ENCODE data around the gene PLA2G4E.

DNA sequence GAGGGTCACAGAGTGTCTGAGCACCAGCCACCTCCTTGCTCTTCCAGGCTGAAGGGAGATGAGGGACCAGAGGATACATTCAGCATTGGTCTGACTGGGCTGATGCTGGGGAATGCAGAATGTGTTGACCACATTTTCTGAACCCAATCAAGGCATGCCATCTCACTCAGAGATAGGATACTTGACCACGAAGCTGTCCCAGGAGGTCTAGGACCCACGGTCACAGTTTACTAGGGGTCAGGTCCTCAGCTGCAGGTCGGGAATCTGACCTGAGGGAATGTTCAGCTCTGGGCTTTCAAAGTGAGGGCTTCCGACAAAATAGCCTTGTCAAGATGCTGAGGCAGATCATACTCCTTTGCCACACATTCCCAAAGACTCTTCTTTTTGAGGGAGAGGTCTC lies 19.6 kb downstream of the PLA2G4E start:
- TF ChIP-seq, protein P1, sequence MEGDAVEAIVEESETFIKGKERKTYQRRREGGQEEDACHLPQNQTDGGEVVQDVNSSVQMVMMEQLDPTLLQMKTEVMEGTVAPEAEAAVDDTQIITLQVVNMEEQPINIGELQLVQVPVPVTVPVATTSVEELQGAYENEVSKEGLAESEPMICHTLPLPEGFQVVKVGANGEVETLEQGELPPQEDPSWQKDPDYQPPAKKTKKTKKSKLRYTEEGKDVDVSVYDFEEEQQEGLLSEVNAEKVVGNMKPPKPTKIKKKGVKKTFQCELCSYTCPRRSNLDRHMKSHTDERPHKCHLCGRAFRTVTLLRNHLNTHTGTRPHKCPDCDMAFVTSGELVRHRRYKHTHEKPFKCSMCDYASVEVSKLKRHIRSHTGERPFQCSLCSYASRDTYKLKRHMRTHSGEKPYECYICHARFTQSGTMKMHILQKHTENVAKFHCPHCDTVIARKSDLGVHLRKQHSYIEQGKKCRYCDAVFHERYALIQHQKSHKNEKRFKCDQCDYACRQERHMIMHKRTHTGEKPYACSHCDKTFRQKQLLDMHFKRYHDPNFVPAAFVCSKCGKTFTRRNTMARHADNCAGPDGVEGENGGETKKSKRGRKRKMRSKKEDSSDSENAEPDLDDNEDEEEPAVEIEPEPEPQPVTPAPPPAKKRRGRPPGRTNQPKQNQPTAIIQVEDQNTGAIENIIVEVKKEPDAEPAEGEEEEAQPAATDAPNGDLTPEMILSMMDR (IDR thresholded peaks at IDR 0.05): no peak
- no peak for TF ChIP-seq POLR2A (IDR thresholded peaks at IDR 0.05)
